A549 (cell line): Measurements from ENCODE around the gene ABCB6.

ENCODE experiments used
- CBX8 ChIP-seq: fragments of 200-600 bp; sonication (generic); IDR thresholded peaks from 2 replicates; pipeline ENCODE4 v1.6.1; 2016
- CEBPB ChIP-seq, 2 experiments: fragments of >200 bp in 1 of 2; sonication (Bioruptor Twin) in 1 of 2; formaldehyde crosslinking in 1 of 2; IDR thresholded peaks; 2 replicates each; pipeline ENCODE4 v1.6.1; 2012 to 2016
- EHMT2 ChIP-seq: fragments of 200-600 bp; sonication (generic); IDR thresholded peaks from 2 replicates; pipeline ENCODE4 v1.6.1; 2016; ENCODE audit warnings: antibody characterized with exemption, low read depth, mild to moderate bottlenecking, moderate library complexity
- HOXB13 ChIP-seq: fragments of 250-450 bp; sonication (Bioruptor Pico); IDR thresholded peaks from 2 replicates; pipeline ENCODE4 v1.5.0; 2020; ENCODE audit warnings: low read depth, mild to moderate bottlenecking, moderate library complexity
- KDM5A ChIP-seq: fragments of 200-600 bp; sonication (generic); IDR thresholded peaks from 2 replicates; pipeline ENCODE4 v1.6.1; 2016; ENCODE audit warnings: antibody characterized with exemption, mild to moderate bottlenecking
- MYC ChIP-seq: IDR thresholded peaks from 2 replicates; pipeline ENCODE4 v1.6.1; 2012; ENCODE audit warnings: mild to moderate bottlenecking, inconsistent platforms, low read length, improper control_type of control experiment, borderline replicate concordance
- PBX3 ChIP-seq: IDR thresholded peaks from 2 replicates; pipeline ENCODE4 v1.6.1; 2012
- POLR2A ChIP-seq: IDR thresholded peaks from 2 replicates; pipeline ENCODE4 v1.6.1; 2012; ENCODE audit warnings: mild to moderate bottlenecking, low read length
- RAD21 ChIP-seq, 2 experiments: fragments of >200 bp in 1 of 2; sonication (Bioruptor Twin) in 1 of 2; formaldehyde crosslinking in 1 of 2; IDR thresholded peaks in 1 of 2; conservative IDR thresholded peaks in 1 of 2; 2 replicates in 1 of 2; 3 replicates in 1 of 2; pipeline ENCODE4 v1.6.1; 2012 to 2018; ENCODE audit warnings: inconsistent platforms in 1 of 2
- TF ChIP-seq, protein P1 (sequence below): fragments of >200 bp; sonication (Bioruptor Twin); formaldehyde crosslinking; IDR thresholded peaks from 3 replicates; pipeline ENCODE4 v1.5.1; 2016
- TF ChIP-seq, protein P2 (sequence below): IDR thresholded peaks from 2 replicates; pipeline ENCODE4 v1.6.1; 2012; ENCODE audit warnings: low read depth, borderline replicate concordance

GRCh38 chr2:219218732-219219701, at the start of gene ABCB6:
- TF ChIP-seq CBX8 (no peak), CEBPB (IDR thresholded peaks at IDR 0.05) (no peak), POLR2A (peak; percentile 94), PBX3 (peak; percentile 35), RAD21 (conservative IDR thresholded peaks at IDR 0.05 in 1 of 2, IDR thresholded peaks at IDR 0.05 in 1 of 2) (no peak), KDM5A (no peak), HOXB13 (no peak), MYC (peak; percentile 74), EHMT2 (no peak)
- TF ChIP-seq, protein P1, sequence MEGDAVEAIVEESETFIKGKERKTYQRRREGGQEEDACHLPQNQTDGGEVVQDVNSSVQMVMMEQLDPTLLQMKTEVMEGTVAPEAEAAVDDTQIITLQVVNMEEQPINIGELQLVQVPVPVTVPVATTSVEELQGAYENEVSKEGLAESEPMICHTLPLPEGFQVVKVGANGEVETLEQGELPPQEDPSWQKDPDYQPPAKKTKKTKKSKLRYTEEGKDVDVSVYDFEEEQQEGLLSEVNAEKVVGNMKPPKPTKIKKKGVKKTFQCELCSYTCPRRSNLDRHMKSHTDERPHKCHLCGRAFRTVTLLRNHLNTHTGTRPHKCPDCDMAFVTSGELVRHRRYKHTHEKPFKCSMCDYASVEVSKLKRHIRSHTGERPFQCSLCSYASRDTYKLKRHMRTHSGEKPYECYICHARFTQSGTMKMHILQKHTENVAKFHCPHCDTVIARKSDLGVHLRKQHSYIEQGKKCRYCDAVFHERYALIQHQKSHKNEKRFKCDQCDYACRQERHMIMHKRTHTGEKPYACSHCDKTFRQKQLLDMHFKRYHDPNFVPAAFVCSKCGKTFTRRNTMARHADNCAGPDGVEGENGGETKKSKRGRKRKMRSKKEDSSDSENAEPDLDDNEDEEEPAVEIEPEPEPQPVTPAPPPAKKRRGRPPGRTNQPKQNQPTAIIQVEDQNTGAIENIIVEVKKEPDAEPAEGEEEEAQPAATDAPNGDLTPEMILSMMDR: no peak
- TF ChIP-seq, protein P2, sequence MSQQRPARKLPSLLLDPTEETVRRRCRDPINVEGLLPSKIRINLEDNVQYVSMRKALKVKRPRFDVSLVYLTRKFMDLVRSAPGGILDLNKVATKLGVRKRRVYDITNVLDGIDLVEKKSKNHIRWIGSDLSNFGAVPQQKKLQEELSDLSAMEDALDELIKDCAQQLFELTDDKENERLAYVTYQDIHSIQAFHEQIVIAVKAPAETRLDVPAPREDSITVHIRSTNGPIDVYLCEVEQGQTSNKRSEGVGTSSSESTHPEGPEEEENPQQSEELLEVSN: peak; percentile 99
